Measurements from ENCODE around the gene MYOZ1. TPM values are rescaled to one million over a fixed set of nuclear protein-coding genes. Genes with fewer than 3 reads are reported as not detected.

MYOZ1 gene
- total and polyA plus RNA-seq, 9 donors, result 0.25 to 6.1 (median 1.1) TPM; not detected in 1

- Histone ChIP-seq H3K9me3 (no peaks in the 10 kb centered on the region), H3K4me1 (ENCODE audit: insufficient read depth) (no peaks in the 10 kb centered on the region), H3K36me3 (no peaks in the 10 kb centered on the region), H3K27me3 (no peaks in the 10 kb centered on the region), H3K4me3 (no peak overlapping the region), H3K27ac (no peak overlapping the region)
- 83 to 87% (median 86%) methylated on average over 5 of the region's 5 CpGs for WGBS, 3 donors
- no peak for DNase-seq
- intact Hi-C loops (cut with DNase I), result no loop called here
- TF ChIP-seq POLR2A (IDR thresholded peaks at IDR 0.05), result no peak
- no peak for TF ChIP-seq CTCF (IDR thresholded peaks at IDR 0.05)
- TF ChIP-seq EP300 (IDR thresholded peaks at IDR 0.05), result no peak
Measured at GRCh38 chr10:73650537-73651331, 9.5 kb upstream of the MYOZ1 start.

GRCh38 chr10:73649876-73650536, 8.7 kb upstream of the MYOZ1 start:
- Histone ChIP-seq H3K27ac (no peak overlapping the region), H3K27me3 (no peaks in the 10 kb centered on the region), H3K36me3 (no peaks in the 10 kb centered on the region), H3K4me3 (no peak overlapping the region), H3K9me3 (no peaks in the 10 kb centered on the region), H3K4me1 (ENCODE audit: insufficient read depth) (no peaks in the 10 kb centered on the region)
- TF ChIP-seq EP300 (IDR thresholded peaks at IDR 0.05) (no peak), POLR2A (IDR thresholded peaks at IDR 0.05) (no peak), CTCF (IDR thresholded peaks at IDR 0.05) (no peak)
- 93 to 95% (median 93%) methylated on average over 6 of the region's 6 CpGs for WGBS, 3 donors
- DNase-seq, result no peak
- intact Hi-C loops (cut with DNase I), result no loop called here

- intact Hi-C loops (cut with DNase I), result no loop called here
- DNase-seq, result no peak
- 64 to 75% (median 70%) methylated on average over 4 of the region's 4 CpGs for WGBS, 3 donors
- Histone ChIP-seq H3K4me3 (no peak overlapping the region), H3K9me3 (no peaks in the 10 kb centered on the region), H3K27me3 (no peaks in the 10 kb centered on the region), H3K4me1 (ENCODE audit: insufficient read depth) (no peaks in the 10 kb centered on the region), H3K36me3 (no peaks in the 10 kb centered on the region), H3K27ac (no peak overlapping the region)
- TF ChIP-seq POLR2A (IDR thresholded peaks at IDR 0.05), result no peak
- no peak for TF ChIP-seq CTCF (IDR thresholded peaks at IDR 0.05)
- TF ChIP-seq EP300 (IDR thresholded peaks at IDR 0.05), result no peak
Measured at GRCh38 chr10:73648975-73649829, 7.9 kb upstream of the MYOZ1 start.

- intact Hi-C loops (cut with DNase I), result no loop called here
- Histone ChIP-seq H3K4me1 (ENCODE audit: insufficient read depth) (no peaks in the 10 kb centered on the region), H3K4me3 (peak overlapping the region; percentile 76), H3K27me3 (no peaks in the 10 kb centered on the region), H3K36me3 (no peaks in the 10 kb centered on the region), H3K9me3 (no peaks in the 10 kb centered on the region), H3K27ac (no peak overlapping the region)
- TF ChIP-seq EP300 (IDR thresholded peaks at IDR 0.05) (no peak), CTCF (IDR thresholded peaks at IDR 0.05) (no peak), POLR2A (IDR thresholded peaks at IDR 0.05) (no peak)
- peak in 4 of 5 donors; percentile 24 to 47 (median 36) for DNase-seq
- 9 to 20% (median 10%) methylated on average over 27 to 35 of the region's 35 CpGs for WGBS, 3 donors
Measured at GRCh38 chr10:73647875-73648651, 6.8 kb upstream of the MYOZ1 start.
